Sigmoid colon (tissue), 4 donors: ENCODE data around the gene RELN.

ENCODE experiments used
- CTCF ChIP-seq, 4 experiments: fragments of 450-650 bp in 3 of 4; fragments of 200-600 bp in 1 of 4; IDR thresholded peaks; one replicate each; pipeline ENCODE4 v1.5.1; 2016 to 2019; ENCODE audit warnings: antibody characterized with exemption in 4 of 4, mild to moderate bottlenecking in 3 of 4, moderate library complexity in 2 of 4
- POLR2A ChIP-seq, 2 donors: fragments of 450-650 bp; IDR thresholded peaks; one replicate each; pipeline ENCODE4 v1.6.1; 2016; ENCODE audit warnings: antibody characterized with exemption in 2 of 2, mild to moderate bottlenecking in 2 of 2, moderate library complexity in 2 of 2
- POLR2AphosphoS5 ChIP-seq, 4 donors: sonication (generic); formaldehyde crosslinking; IDR thresholded peaks; one replicate each; pipeline ENCODE4 v1.6.1; 2017; ENCODE audit warnings: antibody characterized with exemption in 4 of 4

- no peak for TF ChIP-seq POLR2AphosphoS5 (IDR thresholded peaks at IDR 0.05)
- TF ChIP-seq CTCF (IDR thresholded peaks at IDR 0.05) = no peak
- no peak for TF ChIP-seq POLR2A (IDR thresholded peaks at IDR 0.05)
Observed at GRCh38 chr7:103445228-103446048, 544.0 kb downstream of the RELN start.
